ENCODE results near the gene TRAPPC12. TPM values are rescaled to one million over a fixed set of nuclear protein-coding genes. Genes with fewer than 3 reads are reported as not detected.

The TRAPPC12 gene
- total RNA-seq, 1 experiment from 2014 or later = 86.0 TPM

- Histone ChIP-seq H3K79me2 (ENCODE audit: insufficient read depth, low read length) (no peaks in the 10 kb centered on the region), H2BK120ac (ENCODE audit: low read depth, low read length, poor library complexity, severe bottlenecking) (no peak overlapping the region), H2BK20ac (ENCODE audit: low read depth, low read length, poor library complexity, severe bottlenecking) (no peak overlapping the region), H3K4ac (ENCODE audit: low read depth, low read length) (no peak overlapping the region), H3K4me1 (ENCODE audit: insufficient read depth, low read length) (no peaks in the 10 kb centered on the region), H2BK15ac (ENCODE audit: low read depth, low read length) (no peak overlapping the region), H4K8ac (replicated peaks; ENCODE audit: insufficient read length, low read depth, low read length) (no peak overlapping the region), H3K27me3 (ENCODE audit: insufficient read depth, low read length) (no peaks in the 10 kb centered on the region), H3K9me3 (ENCODE audit: control insufficient read depth, low read depth, low read length) (no peaks in the 10 kb centered on the region), H2BK12ac (ENCODE audit: insufficient read length, low read depth, low read length) (no peak overlapping the region), H4K91ac (ENCODE audit: insufficient read length, low read depth, low read length) (no peak overlapping the region), H3K9ac (ENCODE audit: extremely low read depth, insufficient read length, low read length) (no peak overlapping the region), H3K79me1 (ENCODE audit: insufficient read depth, low read depth, low read length, poor library complexity, severe bottlenecking) (no peaks in the 10 kb centered on the region), H2BK5ac (ENCODE audit: insufficient read length, low read length) (no peak overlapping the region), H3K27ac (ENCODE audit: insufficient read length, low read depth, low read length) (no peak overlapping the region), H3K18ac (ENCODE audit: insufficient read length, low read depth, low read length) (no peak overlapping the region), H2AK5ac (ENCODE audit: insufficient read length, low read length) (no peak overlapping the region), H3K14ac (ENCODE audit: insufficient read depth, low read length) (no peak overlapping the region; the same call in 1 of the 2 replicates), H3T11ph (ENCODE audit: low read length) (no peak overlapping the region), H3K23me2 (ENCODE audit: insufficient read length, low read depth, low read length, poor library complexity, severe bottlenecking) (no peaks in the 10 kb centered on the region), H3K4me2 (ENCODE audit: insufficient read depth, insufficient read length, low read length) (no peak overlapping the region), H4K20me1 (ENCODE audit: control insufficient read depth, insufficient read depth, insufficient read length) (no peaks in the 10 kb centered on the region), H3K23ac (ENCODE audit: insufficient read length, low read depth, low read length) (no peak overlapping the region), H4K5ac (ENCODE audit: insufficient read length, low read depth, low read length) (no peak overlapping the region), H2AFZ (ENCODE audit: low read length) (no peak overlapping the region), H3K56ac (ENCODE audit: insufficient read length, low read depth, low read length) (no peak overlapping the region)
- peaks cover 1% of the 10 kb centered on the region; the same call in 1 of the 2 replicates for H3K27me3 Mint-ChIP-seq (ENCODE audit: low read depth)
- peak; percentile 17 for DNase-seq
- WGBS (ENCODE audit: extremely low coverage, insufficient read length, low lambda C conversion rate) = no CpG with 5 or more reads among the region's 9 CpGs
- no peak for TF ChIP-seq CTCF (conservative IDR thresholded peaks at IDR 0.05)
- peaks cover 16 to 28% (median 19%) of the 10 kb centered on the region in 3 experiments for H3K36me3 Mint-ChIP-seq (ENCODE audit: insufficient read depth in 1 of 3, low read depth in 3 of 3)
- H3K4me1 Mint-ChIP-seq = peaks cover 4 to 13% of the 10 kb centered on the region in 2 experiments
- peaks cover 3 to 8% of the 10 kb centered on the region in 2 experiments; a peak in 3 of 5 replicates for H3K9me3 Mint-ChIP-seq
- no peak overlapping the region for H3K27ac Mint-ChIP-seq
- no peak overlapping the region for H3K4me3 Mint-ChIP-seq
Measured at GRCh38 chr2:3487028-3487425, 107.5 kb downstream of the TRAPPC12 start.

Data from H9 (cell line).